HG03354 (cell line): ENCODE results near the gene TTN.

Experiments used
- ATAC-seq: cut with Tn5 transposase; IDR thresholded peaks from one replicate; pipeline ENCODE4 v1.9.1; 2021; ENCODE audit warnings: mild to moderate bottlenecking; ENCODE audit not compliant: unreplicated experiment, poor library complexity, severe bottlenecking

Gene TTN

DNA sequence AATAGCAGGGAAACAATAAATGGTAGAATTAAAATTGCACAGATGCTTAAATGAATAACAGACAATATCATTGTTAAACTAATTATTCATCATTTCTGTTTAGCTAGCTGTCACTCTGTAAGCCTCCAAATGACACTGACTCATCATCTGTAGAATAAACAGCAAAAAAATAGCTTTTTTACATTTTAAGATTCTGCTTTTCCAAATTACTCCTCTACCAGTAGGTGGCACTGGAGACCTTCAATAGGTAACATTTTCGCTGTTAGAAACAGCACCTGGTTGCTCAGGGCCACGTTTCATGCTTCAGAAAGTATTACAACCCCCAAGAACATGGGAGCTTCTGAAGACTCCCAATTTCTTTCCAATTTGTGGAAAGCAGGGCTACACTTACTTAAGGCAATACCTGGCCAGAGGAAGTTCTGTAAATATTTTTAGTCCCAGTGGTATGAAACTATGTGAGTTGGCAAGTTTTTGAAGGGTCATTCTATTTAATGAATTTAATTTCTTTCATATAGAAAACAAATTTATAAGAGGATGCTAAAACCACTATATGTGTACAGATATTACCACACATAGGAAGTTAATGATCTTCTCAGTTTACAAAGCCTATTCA lies 45.4 kb downstream of the TTN start:
- ATAC-seq: peak; percentile 79

DNA sequence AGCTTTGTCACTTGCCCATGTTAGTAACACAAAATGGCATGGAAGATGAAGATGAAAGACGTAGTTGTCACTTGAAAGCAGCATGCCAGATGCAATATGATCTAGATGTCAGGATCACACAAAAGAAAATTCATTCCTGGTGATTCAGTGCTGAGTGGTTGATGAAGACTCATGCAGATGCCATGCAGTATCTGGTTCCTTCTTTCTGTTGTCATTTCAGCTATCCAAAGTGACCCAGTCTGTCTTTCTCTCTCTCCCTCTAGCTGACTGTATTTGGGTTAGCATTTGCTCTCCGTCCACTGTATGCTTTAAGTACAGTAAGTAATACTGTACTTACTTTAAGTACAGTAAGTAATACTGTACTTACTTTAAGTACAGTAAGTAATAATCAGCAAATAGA lies 50.4 kb downstream of the TTN start:
- no peak for ATAC-seq

DNA sequence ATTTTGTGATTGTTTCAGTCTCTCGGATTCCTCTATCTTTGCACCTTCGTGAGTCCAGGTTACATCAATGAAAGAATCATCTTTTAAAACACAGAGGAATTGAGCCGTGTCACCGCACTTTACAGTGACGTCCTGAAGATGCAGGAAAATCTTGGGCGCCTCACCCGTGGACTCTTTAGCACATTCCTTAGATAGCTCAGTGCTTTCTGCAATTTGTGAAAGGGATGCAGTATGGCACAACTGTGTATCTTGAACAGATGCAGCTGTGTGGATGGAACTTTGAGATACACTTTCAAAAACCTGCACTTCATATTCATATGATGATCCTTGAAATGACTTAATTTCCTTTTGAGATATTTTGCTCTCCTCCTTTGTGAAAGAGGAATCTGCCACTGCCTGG lies 50.9 kb downstream of the TTN start:
- no peak for ATAC-seq

DNA sequence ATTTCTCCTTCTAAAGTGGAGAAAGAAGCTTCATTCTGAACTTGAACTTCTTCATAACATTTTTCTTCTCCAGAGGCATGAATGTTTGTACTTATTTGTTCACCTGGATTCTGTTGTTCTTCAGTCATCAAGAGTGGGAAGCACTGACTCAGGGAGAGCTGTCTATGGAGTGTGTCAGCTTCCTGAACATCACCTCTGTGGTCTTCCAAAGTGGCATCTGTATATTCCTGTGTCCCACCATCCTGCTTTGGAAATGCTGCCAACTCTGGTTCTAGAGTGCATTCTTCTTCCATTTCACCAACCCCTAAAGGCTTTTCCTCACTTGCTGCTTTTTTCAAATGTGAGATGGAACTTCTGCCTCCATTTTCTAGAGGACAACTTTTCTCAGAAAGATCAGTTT lies 59.5 kb downstream of the TTN start:
- ATAC-seq: no peak

DNA sequence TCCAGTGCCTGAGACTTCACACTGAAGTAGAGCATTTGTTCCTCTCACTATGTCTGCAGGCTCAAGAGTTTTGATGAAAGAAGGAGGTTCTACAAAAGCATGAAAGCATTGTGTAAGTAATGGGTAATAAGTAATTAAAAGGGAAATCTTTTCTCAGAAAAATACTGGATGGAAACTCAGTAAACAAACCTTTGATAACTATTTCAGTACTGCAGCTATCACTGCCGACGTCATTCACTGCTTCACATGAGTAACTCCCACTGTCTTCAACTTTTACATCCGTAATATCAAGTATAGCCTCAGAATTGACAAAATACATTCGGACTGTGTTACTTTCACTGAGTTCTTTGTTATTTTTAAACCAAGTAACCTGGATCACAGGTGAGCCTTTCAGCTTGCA lies 72.7 kb downstream of the TTN start:
- no peak for ATAC-seq

DNA sequence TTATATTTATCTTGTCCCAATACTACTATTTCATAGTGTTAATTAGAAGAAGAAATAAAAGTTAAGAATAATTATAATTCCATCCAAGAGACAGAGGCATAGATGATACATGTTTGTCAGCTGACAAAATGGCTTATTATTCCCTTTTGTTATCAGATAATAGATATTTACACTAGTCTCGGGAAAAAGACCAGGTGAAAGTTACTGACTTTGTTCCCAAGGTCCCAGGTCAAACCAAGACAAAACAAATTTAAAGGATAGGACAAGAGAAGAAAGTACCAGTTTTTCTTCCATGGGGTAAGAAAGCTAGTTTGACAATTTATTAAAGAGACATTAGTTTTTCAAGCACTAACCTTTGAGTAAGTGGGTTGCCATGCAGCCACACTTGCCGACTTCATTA lies 73.2 kb downstream of the TTN start:
- no peak for ATAC-seq

DNA sequence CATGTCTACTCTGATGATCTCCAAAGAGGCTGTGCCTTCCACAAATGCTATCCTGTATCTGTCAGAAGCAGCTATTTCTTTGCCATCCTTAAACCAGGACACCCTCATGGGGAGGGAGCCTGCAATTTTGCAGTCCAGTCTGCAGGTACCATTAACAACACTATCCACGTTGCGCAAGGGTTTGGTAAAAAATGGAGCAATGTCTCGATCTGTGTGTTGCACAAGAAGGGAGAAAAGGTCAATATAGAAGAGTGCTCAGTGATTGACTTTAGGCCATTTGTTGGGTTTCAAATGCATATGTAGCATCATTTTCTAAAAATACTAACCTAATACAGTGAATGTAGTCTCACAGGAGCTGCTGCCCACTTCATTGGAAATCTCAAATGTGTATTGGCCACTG lies 74.3 kb downstream of the TTN start:
- ATAC-seq: no peak

DNA sequence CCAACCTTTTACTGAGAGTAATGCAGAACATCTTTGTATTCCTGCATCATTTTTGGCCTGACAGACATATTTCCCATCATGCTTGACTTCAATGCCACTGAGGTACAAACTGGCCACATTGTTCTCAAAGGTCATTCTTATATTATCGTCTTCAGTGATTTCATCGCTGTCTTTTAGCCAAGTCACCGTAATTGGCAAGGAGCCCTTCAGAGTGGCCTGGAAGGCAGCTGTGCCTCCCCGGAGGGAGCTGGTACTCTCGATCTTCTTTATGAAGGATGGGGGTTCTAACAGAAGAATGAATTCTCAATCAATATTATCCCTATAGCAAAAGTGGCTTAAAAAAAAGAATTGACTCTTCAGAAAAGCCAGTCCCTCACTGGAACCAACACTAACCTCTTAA lies 75.9 kb downstream of the TTN start:
- ATAC-seq: no peak

DNA sequence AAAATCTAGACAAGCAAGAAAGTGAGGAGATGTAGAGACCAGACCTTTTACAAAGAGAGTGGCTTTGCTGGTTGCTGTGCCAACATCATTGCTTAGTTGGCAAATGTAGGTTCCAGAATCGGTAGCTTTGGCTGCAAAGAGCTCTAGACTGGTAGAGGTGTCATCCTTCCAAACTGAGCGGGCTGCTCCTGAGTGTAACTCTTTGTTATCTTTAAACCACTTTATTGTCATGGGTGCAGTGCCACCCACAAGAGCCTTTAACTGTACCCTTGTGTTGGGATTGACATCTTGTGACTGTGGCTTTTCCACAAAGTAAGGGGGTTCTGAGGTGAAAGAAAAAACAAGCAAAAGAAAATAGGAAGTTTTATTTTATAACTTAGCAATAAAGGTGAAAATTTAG lies 77.2 kb downstream of the TTN start:
- ATAC-seq: no peak

DNA sequence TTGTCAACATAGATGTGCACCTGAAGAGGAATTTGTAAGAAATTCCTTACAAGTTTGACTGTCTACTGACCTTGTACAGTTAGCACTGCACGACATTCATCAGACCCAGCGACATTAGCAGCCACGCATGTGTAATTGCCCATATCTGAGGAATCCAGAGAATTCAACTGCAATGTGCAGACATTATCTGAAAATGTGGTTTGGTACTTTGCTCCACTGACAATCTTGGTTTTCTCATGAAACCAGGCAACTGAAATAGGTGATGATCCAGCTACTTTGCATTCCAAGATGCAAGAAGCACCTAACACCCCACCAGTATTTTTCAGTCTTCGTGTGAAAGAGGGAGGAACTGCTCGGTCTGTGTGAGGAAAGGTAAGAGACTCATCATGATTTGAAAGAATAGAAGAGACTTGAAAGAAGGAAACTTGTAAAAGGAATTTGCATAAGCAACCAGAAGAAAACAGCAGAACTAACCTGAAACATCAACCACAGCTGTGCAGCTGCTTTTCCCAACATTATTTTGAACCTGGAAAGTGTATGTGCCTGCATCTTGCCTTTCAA lies 83.4 kb downstream of the TTN start:
- ATAC-seq: no peak

DNA sequence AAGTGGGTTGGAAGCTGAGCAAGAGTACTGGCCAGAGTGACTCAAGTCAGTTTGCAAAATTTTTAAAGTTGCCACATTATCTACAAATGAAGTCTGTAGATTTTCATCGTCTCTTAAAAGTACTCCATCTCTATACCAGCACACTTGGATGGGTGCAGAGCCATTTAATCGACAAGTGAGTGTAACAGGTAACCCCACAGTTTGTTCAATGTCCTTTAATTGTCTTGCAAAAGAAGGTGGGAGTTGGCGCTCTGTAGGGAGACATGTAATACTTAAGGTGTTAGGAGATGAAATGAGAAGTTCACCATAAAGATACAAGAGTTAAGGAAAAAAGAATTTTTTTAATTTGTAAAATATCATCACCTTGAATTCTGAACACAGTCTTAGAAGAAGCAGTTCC lies 84.9 kb downstream of the TTN start:
- no peak for ATAC-seq

DNA sequence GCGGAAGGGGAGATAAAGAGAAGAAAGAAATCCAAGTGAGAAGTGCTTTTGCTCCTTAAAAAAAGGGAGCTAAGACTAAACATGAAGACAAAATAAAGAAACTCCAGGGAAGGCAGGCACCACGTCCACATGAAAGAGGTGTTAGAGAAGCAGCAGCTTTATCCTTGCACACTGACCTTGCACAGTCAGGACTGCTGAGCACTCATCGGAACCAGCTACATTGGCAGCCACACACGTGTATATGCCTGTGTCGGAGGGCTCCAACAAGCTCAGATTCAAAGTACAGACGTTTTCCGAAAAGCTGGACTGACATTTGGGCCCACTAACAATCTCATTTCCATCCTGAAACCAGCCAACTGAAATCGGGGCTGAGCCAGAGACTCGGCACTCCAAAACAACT lies 88.2 kb downstream of the TTN start:
- no peak for ATAC-seq

DNA sequence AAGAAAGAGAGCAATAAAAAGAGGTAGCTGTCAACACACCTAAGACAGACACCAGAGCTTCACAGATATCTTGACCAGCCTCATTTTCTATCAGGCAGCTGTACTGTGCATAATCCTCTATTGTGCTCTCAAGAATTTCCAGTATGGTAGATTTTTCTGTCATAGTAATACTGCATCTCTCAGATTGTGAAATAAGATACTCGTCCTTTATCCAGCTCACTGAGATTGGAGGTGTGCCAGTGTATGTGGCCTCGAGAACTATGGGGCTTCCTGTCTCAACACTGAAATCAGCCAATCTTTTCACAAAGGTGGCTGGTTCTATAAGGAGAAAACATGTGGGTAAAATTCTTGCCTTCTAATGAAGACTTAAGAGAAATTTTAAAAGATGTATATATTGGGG lies 88.9 kb downstream of the TTN start:
- ATAC-seq: no peak

DNA sequence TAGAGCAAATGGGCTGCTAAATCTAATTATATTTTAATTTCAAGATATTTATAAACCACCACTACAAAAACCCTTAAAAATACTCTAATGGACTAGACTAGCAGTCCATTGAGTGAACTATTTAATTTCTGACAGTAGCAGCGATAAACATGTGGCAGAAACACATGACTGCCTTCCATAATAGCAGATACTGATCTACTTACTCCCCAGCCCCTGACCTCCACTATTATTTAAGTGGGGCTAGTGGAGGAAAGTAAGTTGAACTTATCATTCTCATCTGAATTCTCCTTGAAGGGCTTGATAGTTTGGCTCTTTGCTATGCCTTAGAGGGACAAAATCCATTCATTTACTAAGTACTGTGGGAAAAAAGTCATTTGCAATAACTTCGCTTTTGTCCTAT lies 90.8 kb downstream of the TTN start:
- ATAC-seq: no peak

DNA sequence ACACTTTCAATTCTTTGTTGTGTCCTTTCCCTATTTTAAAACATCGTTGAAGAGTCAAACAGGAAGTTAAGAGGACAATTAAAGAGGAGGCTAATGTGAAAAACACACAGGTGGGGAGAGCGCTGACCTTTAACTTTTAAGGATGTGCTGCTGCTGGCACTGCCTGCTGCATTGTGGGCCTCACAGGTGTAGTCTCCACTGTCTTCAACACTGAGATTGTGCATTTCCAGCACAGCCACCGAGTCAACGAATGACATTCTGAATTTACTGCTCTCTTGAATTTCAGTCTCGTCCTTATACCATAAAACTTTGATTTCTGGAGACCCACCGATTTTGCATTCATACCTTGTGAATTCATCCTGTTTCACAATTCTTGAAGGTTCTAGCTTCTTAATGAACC lies 91.9 kb downstream of the TTN start:
- no peak for ATAC-seq

DNA sequence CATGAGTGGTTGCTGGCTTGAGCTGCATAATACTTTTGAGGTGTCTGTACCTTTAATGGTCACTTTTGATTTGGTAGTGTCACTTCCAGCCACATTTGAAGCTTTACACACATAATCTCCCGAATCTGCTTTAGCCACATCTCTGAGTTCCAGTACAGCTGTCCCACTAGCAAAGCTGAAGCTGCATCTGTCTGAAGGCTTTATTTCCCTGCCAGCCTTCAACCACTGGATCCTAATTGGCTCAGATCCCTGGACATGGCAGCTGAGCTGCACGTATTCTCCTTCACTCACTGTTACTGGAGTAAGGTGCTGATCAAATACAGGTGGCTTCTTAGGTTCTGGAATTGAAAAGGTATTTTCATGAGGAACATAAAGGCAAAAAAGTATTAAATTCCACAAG lies 99.7 kb downstream of the TTN start:
- no peak for ATAC-seq

DNA sequence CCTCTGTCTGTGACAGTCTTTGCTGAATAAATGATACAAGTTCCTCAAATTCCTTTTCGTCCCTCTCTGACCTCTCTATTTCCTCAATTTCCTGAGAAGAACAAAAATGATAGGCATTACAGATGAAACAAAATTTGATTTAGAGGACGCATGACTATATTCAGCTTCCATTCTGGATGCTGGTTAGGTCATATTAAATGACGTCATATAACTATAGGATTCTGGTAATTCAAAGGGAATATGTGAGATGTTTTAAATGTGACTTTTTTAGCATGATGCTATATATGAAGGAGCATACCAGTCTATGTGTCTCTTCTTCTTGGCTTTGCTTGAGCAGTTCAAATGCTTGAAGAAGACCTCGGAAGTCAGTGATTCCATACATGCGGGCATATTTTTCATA lies 102.3 kb downstream of the TTN start:
- ATAC-seq: no peak

DNA sequence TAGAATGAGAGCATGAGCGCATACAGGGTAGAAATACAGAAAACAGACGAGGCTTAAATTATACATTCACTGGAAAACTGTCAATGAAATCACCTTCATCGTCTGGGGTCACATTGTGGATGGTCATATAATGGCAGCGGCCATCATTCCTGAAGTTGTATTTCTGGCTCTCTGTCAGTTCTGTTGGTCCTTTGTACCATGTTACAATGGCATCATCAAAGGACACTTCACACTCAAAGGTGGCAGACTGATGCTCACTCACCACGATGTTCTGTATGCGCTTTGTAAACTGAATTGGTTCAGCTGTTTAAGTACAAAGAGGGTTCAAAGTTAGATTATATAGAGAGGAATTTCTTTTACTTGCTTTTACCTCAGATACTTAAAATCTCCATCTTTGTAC lies 104.9 kb downstream of the TTN start:
- ATAC-seq: no peak

DNA sequence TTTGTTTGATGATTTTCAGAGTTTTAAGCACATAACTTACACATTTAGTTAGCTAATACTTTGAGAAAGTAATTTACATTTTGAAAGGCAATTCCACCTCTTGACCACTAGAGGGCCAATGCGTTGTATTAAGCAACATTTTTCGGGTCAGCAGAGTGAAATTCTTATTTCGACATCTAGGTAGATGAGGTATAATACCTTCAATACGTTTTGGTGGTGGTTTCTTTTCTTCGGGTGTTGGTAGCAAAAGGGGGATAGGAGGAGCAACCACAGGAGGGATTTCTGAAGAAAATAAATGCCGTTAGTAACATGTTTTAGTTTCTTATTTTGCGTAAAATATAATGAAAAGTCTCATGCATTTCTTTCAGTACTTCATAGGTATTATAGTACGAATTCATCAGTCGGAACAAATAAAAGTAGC lies 106.3 kb downstream of the TTN start:
- ATAC-seq: peak; percentile 68

DNA sequence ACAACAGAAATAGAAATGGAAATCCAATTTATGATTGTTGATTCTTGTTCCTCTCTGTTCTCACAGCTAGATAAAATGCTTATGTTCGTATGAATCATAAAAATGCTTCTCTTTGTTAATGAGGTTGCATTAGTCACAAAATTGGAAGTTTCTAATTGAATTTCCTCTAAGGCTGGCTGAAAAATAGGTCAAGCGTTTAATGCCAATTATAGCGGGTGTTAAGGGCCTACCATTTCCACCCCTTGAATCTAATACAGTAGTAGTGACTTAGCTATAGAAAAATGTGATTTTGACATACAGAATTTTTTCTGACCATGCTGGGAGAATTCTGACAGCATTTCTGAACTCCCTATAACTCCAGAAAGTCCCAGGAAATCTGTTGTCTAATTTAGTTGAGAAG lies 107.1 kb downstream of the TTN start:
- no peak for ATAC-seq

DNA sequence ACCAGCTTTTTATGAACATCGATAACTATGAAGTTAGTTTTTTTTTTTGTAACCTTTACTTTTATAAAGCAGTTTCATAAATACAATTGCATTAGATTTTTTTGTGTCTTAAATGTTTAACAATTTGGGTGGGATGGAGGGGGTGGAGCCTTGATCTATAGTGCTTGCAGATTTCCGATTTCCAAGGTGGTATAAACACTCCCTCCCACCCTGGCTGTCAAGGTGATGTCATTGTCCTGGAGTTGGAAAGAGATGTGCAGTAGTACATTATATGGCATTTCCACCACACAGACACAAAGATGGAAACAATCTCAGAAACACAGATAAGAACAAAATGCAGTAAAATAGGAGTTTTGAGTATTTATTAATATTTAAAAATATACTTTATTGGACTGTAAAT lies 114.4 kb downstream of the TTN start:
- ATAC-seq: no peak

DNA sequence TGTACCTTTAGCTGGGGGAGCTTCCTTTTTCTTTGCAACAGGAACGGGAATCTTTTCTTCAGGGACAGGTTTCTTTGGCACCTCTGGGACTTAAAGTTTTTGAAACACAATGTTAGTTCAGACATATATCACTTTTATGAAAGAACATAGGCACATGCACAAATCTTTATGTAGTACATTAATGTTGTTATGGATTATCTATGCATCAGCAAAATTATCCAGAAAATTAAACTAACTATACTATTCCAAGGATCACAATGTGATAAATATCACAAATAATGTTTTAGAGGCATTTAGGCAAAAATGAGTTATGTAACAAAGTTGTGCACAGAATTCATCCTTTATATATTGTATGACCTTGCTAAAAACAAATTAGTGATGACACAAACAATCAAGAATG lies 117.4 kb downstream of the TTN start:
- no peak for ATAC-seq
